Urinary bladder (tissue), 4 donors: Measurements from ENCODE around the gene AKT1. TPM values are rescaled to one million over a fixed set of nuclear protein-coding genes. Genes with fewer than 3 reads are reported as not detected.
"Not testable (repeated sequence)": the region's sequence is repeated elsewhere in the genome, so short reads cannot be mapped to it uniquely, and the experiment has no call there.

Experiments used
- DNase-seq: peaks from one replicate; pipeline ENCODE4 v3.0.0-alpha.2; 2015; ENCODE audit errors: extremely low spot score
- H3K27ac ChIP-seq: one replicate; pipeline ENCODE4 v1.5.1; 2013; ENCODE audit warnings: low read depth, mild to moderate bottlenecking, moderate library complexity
- H3K36me3 ChIP-seq: one replicate; pipeline ENCODE4 v1.6.1; 2013; ENCODE audit warnings: mild to moderate bottlenecking, moderate library complexity; ENCODE audit not compliant: insufficient read depth
- H3K4me1 ChIP-seq: one replicate; pipeline ENCODE4 v1.6.1; 2013; ENCODE audit warnings: mild to moderate bottlenecking, moderate library complexity; ENCODE audit not compliant: insufficient read depth
- H3K4me3 ChIP-seq: one replicate; pipeline ENCODE4 v1.5.1; 2013; ENCODE audit warnings: low read depth, low read length
- WGBS: extraction: QIAGEN DNeasy Blood & Tissue Kit; methylation state at CpG from one replicate; pipeline ENCODE4 v1.1.7; 2013; 5-methylcytosine and 5-hydroxymethylcytosine counted together
- polyA plus RNA-seq: library from polyadenylated mRNA; stranded (reverse); fragments of 200-250 nt; gene quantifications from one replicate; pipeline ENCODE4 v1.2.3, GENCODE V29; 2013
- total RNA-seq: library from RNA; depleted of rRNA; stranded (reverse); fragments of >200 nt; gene quantifications from one replicate; pipeline ENCODE4 v1.2.3, GENCODE V29; 2014
- donor health status: healthy with polysubstance abuse.
- donor health status: healthy.

The AKT1 gene
- total and polyA plus RNA-seq, 2 donors = 70.3 to 162 TPM

GRCh38 chr14:104824353-104824997, 28.9 kb upstream of the AKT1 start:
- H3K36me3 ChIP-seq = no peaks in the 10 kb centered on the region
- WGBS = over 99% methylated on average over 2 of the region's 2 CpGs
- no peak for DNase-seq
- no peaks in the 10 kb centered on the region for H3K4me1 ChIP-seq
- H3K27ac ChIP-seq = no peak overlapping the region
- H3K4me3 ChIP-seq = no peak overlapping the region

GRCh38 chr14:104822821-104823615, 27.5 kb upstream of the AKT1 start:
- 85% methylated on average over 22 of the region's 22 CpGs for WGBS
- no peaks in the 10 kb centered on the region for H3K4me1 ChIP-seq
- no peak overlapping the region for H3K27ac ChIP-seq
- H3K36me3 ChIP-seq = no peaks in the 10 kb centered on the region
- no peak for DNase-seq
- H3K4me3 ChIP-seq = no peak overlapping the region

- no peak for DNase-seq
- Histone ChIP-seq H3K36me3 (no peaks in the 10 kb centered on the region), H3K4me1 (no peaks in the 10 kb centered on the region), H3K27ac (no peak overlapping the region), H3K4me3 (no peak overlapping the region)
- 84% methylated on average over 27 of the region's 27 CpGs for WGBS
Observed at GRCh38 chr14:104821971-104822608, 26.5 kb upstream of the AKT1 start.

- WGBS = 63% methylated on average over 23 of the region's 23 CpGs
- Histone ChIP-seq H3K4me1 (no peaks in the 10 kb centered on the region), H3K27ac (no peak overlapping the region), H3K36me3 (no peaks in the 10 kb centered on the region), H3K4me3 (no peak overlapping the region)
- DNase-seq = no peak
Observed at GRCh38 chr14:104821229-104821945, 25.8 kb upstream of the AKT1 start.

- 21% methylated on average over 22 of the region's 22 CpGs for WGBS
- no peak overlapping the region for H3K27ac ChIP-seq
- no peaks in the 10 kb centered on the region for H3K36me3 ChIP-seq
- H3K4me3 ChIP-seq = no peak overlapping the region
- DNase-seq = no peak
- H3K4me1 ChIP-seq = no peaks in the 10 kb centered on the region
Observed at GRCh38 chr14:104820669-104821228, 25.2 kb upstream of the AKT1 start.

GRCh38 chr14:104819361-104819781, 23.8 kb upstream of the AKT1 start:
- no peak overlapping the region for H3K4me3 ChIP-seq
- DNase-seq = no peak
- WGBS = 84% methylated on average over 12 of the region's 12 CpGs

GRCh38 chr14:104818714-104819161, 23.2 kb upstream of the AKT1 start:
- 89% methylated on average over 9 of the region's 9 CpGs for WGBS
- no peak overlapping the region for H3K27ac ChIP-seq
- H3K36me3 ChIP-seq = no peaks in the 10 kb centered on the region
- no peak for DNase-seq
- no peak overlapping the region for H3K4me3 ChIP-seq
- H3K4me1 ChIP-seq = peaks cover 2% of the 10 kb centered on the region

More at GRCh38 chr14:104819361-104819781, 23.8 kb upstream of the AKT1 start:
- no peaks in the 10 kb centered on the region for H3K4me1 ChIP-seq
- H3K36me3 ChIP-seq = no peaks in the 10 kb centered on the region
- H3K27ac ChIP-seq = no peak overlapping the region

- DNase-seq = no peak
- peaks cover 2% of the 10 kb centered on the region for H3K4me1 ChIP-seq
- H3K36me3 ChIP-seq = no peaks in the 10 kb centered on the region
- no peak overlapping the region for H3K4me3 ChIP-seq
- 94% methylated on average over 8 of the region's 8 CpGs for WGBS
- no peak overlapping the region for H3K27ac ChIP-seq
Observed at GRCh38 chr14:104817930-104818713, 22.6 kb upstream of the AKT1 start.

- Histone ChIP-seq H3K27ac (no peak overlapping the region), H3K4me1 (peaks cover 2% of the 10 kb centered on the region), H3K36me3 (no peaks in the 10 kb centered on the region), H3K4me3 (peak overlapping the region; percentile 78)
- WGBS = 3% methylated on average over 8 of the region's 8 CpGs
- DNase-seq = no peak
Observed at GRCh38 chr14:104816616-104816884, 21.0 kb upstream of the AKT1 start.

- not testable (repeated sequence) for H3K27ac ChIP-seq, DNase-seq, H3K4me3 ChIP-seq, H3K4me1 ChIP-seq, H3K36me3 ChIP-seq
- WGBS = 77% methylated on average over 15 of the region's 15 CpGs
Observed at GRCh38 chr14:104814701-104815100, 19.2 kb upstream of the AKT1 start.

- Histone ChIP-seq H3K4me1 (peaks cover 2% of the 10 kb centered on the region), H3K4me3 (no peak overlapping the region), H3K27ac (no peak overlapping the region), H3K36me3 (no peaks in the 10 kb centered on the region)
- WGBS = 84% methylated on average over 7 of the region's 7 CpGs
- no peak for DNase-seq
Observed at GRCh38 chr14:104813286-104813685, 17.7 kb upstream of the AKT1 start.

- WGBS = 91% methylated on average over 11 of the region's 11 CpGs
- Histone ChIP-seq H3K36me3 (no peaks in the 10 kb centered on the region), H3K4me1 (peaks cover 2% of the 10 kb centered on the region), H3K4me3 (no peak overlapping the region), H3K27ac (no peak overlapping the region)
- DNase-seq = no peak
Observed at GRCh38 chr14:104810316-104810715, 14.8 kb upstream of the AKT1 start.

GRCh38 chr14:104808456-104808855, 12.9 kb upstream of the AKT1 start:
- DNase-seq = no peak
- no peak overlapping the region for H3K27ac ChIP-seq
- no peak overlapping the region for H3K4me3 ChIP-seq
- H3K36me3 ChIP-seq = no peaks in the 10 kb centered on the region
- H3K4me1 ChIP-seq = no peaks in the 10 kb centered on the region
- WGBS = 82% methylated on average over 6 of the region's 6 CpGs
